MCF 10A (cell line): ENCODE data around the gene RRBP1. TPM values are rescaled to one million over a fixed set of nuclear protein-coding genes. Genes with fewer than 3 reads are reported as not detected.

ENCODE experiments used
- BruUV-seq: library from RNA; stranded (reverse); fragments of 400-500 nt; replicated peaks from 2 replicates; lab custom pipeline; 2021; lab: Mats Ljungman, UMichigan
- CTCF ChIA-PET: fragments of 300-600 bp; sonication (Branson Sonifier 250); formaldehyde crosslinking; extraction: SDS; loops from one replicate; lab custom pipeline; 2021; ENCODE audit warnings: antibody characterized with exemption, inconsistent platforms; lab: Yijun Ruan, JAX
- POLR2A ChIA-PET: fragments of 300-600, 350-650 bp; sonication (Branson Sonifier 250); formaldehyde crosslinking; extraction: SDS; loops from one replicate; lab custom pipeline; 2020; ENCODE audit warnings: antibody characterized with exemption, inconsistent platforms; lab: Yijun Ruan, JAX
- DNase-seq: peaks from one replicate; pipeline ENCODE4 v3.0.0-alpha.2; 2018; ENCODE audit not compliant: unreplicated experiment
- H3K27ac Mint-ChIP-seq: one replicate; pipeline ENCODE4 v1.8.0; 2022; ENCODE audit warnings: mild to moderate bottlenecking, low read depth, mixed read lengths; ENCODE audit not compliant: unreplicated experiment
- H3K27me3 Mint-ChIP-seq: one replicate; pipeline ENCODE4 v1.8.0; 2022; ENCODE audit warnings: mixed read lengths; ENCODE audit not compliant: insufficient read depth, unreplicated experiment
- H3K36me3 Mint-ChIP-seq: one replicate; pipeline ENCODE4 v1.8.0; 2022; ENCODE audit warnings: mild to moderate bottlenecking, moderate library complexity, mixed read lengths; ENCODE audit not compliant: insufficient read depth, unreplicated experiment
- H3K4me1 Mint-ChIP-seq: one replicate; pipeline ENCODE4 v1.8.0; 2022; ENCODE audit warnings: mixed read lengths; ENCODE audit not compliant: insufficient read depth, unreplicated experiment
- H3K4me3 Mint-ChIP-seq: one replicate; pipeline ENCODE4 v1.8.0; 2022; ENCODE audit warnings: mild to moderate bottlenecking, moderate library complexity, mixed read lengths; ENCODE audit not compliant: unreplicated experiment
- H3K9me3 Mint-ChIP-seq: one replicate; pipeline ENCODE4 v1.8.0; 2022; ENCODE audit warnings: mixed read lengths; ENCODE audit not compliant: unreplicated experiment
- intact Hi-C: fragments of 100-400 bp; cut with micrococcal nuclease; formaldehyde crosslinking; loops from 2 replicates; pipeline ENCODE4 v1.14.1; 2022
- total RNA-seq: library from RNA; stranded (reverse); gene quantifications from 2 replicates; pipeline ENCODE4 v1.2.3, GENCODE V29; 2022
- TF ChIP-seq, protein P1 (sequence below): fragments of 200-600 bp; IDR thresholded peaks from one replicate; pipeline ENCODE4 v1.8.0; 2022; ENCODE audit warnings: antibody characterized with exemption, mild to moderate bottlenecking; ENCODE audit not compliant: unreplicated experiment

RRBP1 gene
- total RNA-seq, 1 experiment from 2014 or later = 203 TPM

DNA sequence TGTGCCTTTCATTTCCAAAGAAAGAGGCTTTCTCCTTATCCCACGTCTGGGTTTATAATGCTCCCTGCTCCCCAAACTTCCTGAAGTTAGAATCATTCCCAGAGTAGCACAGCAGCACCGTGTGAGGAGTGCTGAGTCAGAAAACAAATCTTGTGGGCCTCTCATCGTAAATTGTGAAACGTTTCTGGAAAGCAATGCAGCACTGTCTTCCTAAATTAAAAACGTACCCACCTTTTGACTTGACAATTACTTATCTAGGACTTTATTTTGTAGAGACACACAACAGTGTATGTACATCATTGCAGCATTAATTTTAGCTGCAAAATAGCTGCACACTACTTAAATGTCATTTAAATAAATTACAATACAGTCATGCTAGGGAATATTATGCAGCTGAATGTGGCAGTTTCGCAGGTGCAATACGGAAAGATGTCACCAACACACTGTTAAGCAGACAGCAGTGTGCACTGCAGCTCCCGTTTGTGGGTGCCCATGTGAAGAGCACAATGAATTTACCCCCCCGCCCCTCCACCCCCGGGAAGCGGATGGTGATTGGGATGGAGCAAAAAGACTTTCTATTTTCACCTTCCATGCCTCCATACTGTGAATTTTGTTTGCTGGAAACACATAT lies 30.8 kb downstream of the RRBP1 start:
- peaks cover 21% of the 10 kb centered on the region for H3K36me3 Mint-ChIP-seq
- H3K4me1 Mint-ChIP-seq = peaks cover 4% of the 10 kb centered on the region
- ChIA-PET CTCF (interaction anchor here (0.6 to 3.7 kb wide), 14 partner anchors 8 to 308 kb away, joined by 3 to 18 read pairs (median 4); partner anchors contain the start of gene RRBP1), POLR2A (no interaction called here)
- no peaks in the 10 kb centered on the region for H3K27me3 Mint-ChIP-seq
- no peak overlapping the region for H3K4me3 Mint-ChIP-seq
- H3K9me3 Mint-ChIP-seq = no peaks in the 10 kb centered on the region
- intact Hi-C loops = no loop called here
- TF ChIP-seq, protein P1, sequence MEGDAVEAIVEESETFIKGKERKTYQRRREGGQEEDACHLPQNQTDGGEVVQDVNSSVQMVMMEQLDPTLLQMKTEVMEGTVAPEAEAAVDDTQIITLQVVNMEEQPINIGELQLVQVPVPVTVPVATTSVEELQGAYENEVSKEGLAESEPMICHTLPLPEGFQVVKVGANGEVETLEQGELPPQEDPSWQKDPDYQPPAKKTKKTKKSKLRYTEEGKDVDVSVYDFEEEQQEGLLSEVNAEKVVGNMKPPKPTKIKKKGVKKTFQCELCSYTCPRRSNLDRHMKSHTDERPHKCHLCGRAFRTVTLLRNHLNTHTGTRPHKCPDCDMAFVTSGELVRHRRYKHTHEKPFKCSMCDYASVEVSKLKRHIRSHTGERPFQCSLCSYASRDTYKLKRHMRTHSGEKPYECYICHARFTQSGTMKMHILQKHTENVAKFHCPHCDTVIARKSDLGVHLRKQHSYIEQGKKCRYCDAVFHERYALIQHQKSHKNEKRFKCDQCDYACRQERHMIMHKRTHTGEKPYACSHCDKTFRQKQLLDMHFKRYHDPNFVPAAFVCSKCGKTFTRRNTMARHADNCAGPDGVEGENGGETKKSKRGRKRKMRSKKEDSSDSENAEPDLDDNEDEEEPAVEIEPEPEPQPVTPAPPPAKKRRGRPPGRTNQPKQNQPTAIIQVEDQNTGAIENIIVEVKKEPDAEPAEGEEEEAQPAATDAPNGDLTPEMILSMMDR = no peak
- peak; percentile 21 for DNase-seq
- H3K27ac Mint-ChIP-seq = no peak overlapping the region
- BruUV-seq = no TSS peak

DNA sequence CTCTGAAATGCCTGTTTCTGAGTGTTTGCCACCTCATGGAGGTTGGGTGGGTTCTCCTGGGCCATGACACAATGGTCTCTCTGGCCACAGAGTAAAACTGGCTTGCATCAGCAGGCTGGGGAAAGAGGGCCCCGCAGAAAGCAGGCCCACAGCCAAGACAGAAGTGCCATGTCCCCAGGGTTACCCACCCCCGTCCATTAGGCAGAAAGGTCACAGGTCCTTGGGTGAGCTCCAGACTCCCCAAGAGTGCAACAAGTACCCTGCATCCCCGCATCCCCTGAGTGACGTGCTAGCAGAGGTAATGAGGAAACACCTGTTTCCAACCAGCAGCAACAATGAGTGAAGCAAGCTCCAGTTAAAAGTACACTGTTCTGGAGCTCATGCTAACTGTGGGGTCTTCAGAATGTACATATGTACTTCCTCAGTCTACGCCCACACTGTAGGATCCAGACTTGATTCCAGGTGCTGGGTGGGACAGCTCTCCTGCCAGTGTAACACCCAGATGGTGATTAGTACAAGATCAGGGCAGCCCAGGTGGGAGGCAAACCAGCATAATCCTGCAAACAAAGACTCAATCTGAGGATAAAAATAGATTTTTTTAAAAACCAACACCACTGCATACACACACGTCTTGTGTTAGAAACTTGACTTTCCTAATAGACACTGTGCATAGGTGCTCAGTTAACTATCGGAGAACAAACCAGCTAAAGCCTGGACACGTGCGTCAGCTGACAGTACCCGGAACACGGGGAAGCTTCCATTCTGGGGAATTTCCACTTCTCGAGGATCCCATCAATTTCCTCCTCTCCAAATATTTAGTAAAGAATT lies 31.5 kb downstream of the RRBP1 start:
- no TSS peak for BruUV-seq
- Mint-ChIP-seq H3K27me3 (no peaks in the 10 kb centered on the region), H3K27ac (no peak overlapping the region), H3K9me3 (no peaks in the 10 kb centered on the region), H3K36me3 (peaks cover 24% of the 10 kb centered on the region), H3K4me1 (no peaks in the 10 kb centered on the region), H3K4me3 (no peak overlapping the region)
- TF ChIP-seq, protein P1 = no peak
- no peak for DNase-seq
- ChIA-PET CTCF (interaction anchor here (0.5 to 3.7 kb wide), 16 partner anchors 7 to 309 kb away, joined by 3 to 20 read pairs (median 4); partner anchors contain the start of gene RRBP1), POLR2A (no interaction called here)
- intact Hi-C loops = no loop called here

DNA sequence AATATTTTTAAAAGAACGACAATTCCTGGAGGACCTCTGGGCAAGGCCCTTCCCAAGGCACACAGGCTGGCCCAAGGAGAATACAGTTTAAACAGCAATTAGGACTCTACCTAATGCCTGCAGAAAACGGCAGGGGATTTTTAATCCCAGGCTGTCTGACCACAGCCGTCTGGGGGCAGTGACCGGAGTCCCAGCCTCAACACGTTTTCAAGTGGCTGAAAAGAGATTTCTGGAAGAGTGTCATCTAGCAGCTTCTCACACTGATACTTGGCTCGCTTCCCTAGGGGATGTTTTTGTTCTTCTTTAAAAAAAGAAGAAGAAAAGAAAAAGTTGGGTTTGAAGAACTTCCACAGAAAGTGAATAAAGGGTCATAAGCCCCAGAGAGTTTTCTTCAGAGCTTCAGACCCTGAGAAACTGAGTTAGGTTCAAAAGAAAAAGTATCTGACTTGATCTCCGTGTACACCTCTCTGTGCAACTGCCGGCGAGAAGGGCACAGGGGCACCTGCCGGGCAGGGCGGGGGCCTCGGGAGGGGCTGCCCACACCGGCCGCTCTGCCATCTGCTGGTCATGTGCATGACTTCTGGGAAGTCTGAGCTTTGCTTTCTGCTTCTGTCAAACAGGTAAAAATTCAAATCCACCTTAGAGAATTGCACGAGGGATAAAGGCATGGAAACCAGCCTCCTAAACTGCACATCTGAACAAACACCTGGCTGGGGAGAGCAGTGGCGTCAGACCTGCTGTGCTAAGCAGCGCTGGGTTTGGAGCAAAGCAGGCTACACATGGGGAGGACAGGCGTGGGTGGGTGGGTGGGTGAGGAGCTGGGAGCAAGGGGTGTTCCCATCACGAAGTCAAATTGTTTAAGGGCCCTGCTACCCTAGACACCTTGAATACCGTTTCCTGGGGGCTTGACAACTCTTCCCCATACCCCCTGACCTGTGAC lies 33.0 kb downstream of the RRBP1 start:
- H3K4me3 Mint-ChIP-seq = no peak overlapping the region
- H3K27ac Mint-ChIP-seq = no peak overlapping the region
- no TSS peak for BruUV-seq
- TF ChIP-seq, protein P1 = peak; percentile 26
- no peaks in the 10 kb centered on the region for H3K27me3 Mint-ChIP-seq
- peaks cover 17% of the 10 kb centered on the region for H3K36me3 Mint-ChIP-seq
- ChIA-PET CTCF (interaction anchor here (0.6 to 3.7 kb wide), 23 partner anchors 9 to 845 kb away, joined by 3 to 20 read pairs (median 4); no protein-coding TSS in a partner anchor), POLR2A (interaction anchor here (0.7 to 2.6 kb wide), 2 partner anchors 78 to 249 kb away, joined by 5 to 9 read pairs; partner anchors contain the start of gene DSTN)
- intact Hi-C loops = no loop called here
- H3K4me1 Mint-ChIP-seq = no peaks in the 10 kb centered on the region
- no peak for DNase-seq
- H3K9me3 Mint-ChIP-seq = no peaks in the 10 kb centered on the region
